ENCODE results near the gene CORO7.

The CORO7 gene

DNA sequence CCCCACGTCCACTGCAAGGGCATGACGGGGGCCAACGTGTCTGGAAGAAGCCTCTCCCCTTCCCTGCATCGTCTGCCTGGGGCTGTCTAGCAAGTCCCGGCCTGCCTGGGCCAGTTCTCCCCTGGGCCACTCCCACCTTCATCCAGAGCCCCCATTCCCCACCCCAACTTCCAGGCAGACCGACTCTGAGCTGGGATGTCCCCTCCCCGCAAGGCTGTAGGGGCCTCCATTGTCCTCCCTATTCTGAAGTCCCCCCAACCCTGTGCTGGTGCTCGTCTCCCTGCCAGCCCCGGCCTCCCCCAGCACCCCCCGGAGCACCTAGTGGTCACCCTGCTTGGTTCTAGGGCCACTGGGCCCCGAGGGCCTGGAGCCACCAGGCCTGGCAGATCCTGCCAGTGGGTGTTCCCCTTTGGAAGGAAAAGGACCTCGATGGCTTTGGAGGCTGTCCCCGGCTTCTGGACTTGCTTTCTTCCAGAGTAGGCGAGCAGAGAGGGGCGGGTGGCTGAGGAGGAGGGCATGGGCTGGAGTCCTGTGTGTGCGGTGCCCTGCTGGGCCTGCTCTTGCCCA, 95.7 kb downstream of the CORO7 start:
- no peak for DNase-seq (ENCODE audit: low spot score)

- peak; percentile 71 for DNase-seq (ENCODE audit: low spot score)
Measured at GRCh38 chr16:4319454-4320421, 96.7 kb downstream of the CORO7 start.

- DNase-seq (ENCODE audit: low spot score), result no peak
Measured at GRCh38 chr16:4318967-4319366, 97.4 kb downstream of the CORO7 start.

DNA sequence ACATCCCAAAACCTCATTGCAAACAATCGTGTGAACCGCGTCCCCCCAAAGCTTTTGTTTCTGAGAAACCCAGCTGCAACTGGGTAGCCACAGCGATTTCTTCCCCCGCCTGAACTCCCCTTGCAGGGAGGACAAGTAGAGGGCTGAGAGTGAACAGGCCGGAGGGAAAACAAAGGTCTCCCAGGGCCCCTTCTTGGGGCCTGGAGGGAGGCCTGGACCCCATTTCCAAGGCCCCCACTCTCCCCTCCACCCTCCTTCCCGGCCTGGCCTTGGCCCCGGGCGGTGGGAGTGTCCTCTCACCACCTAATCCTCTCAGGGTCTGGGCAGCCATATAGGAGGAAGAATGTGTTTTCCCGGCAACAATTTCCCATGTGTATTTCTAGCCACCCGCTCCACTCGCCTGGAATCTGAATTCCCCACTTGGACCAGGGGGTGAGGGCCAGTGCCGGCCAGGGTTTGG, 97.9 kb downstream of the CORO7 start:
- DNase-seq (ENCODE audit: low spot score), result no peak

GRCh38 chr16:4317532-4318450, 98.6 kb downstream of the CORO7 start:
- DNase-seq (ENCODE audit: low spot score), result no peak

DNA sequence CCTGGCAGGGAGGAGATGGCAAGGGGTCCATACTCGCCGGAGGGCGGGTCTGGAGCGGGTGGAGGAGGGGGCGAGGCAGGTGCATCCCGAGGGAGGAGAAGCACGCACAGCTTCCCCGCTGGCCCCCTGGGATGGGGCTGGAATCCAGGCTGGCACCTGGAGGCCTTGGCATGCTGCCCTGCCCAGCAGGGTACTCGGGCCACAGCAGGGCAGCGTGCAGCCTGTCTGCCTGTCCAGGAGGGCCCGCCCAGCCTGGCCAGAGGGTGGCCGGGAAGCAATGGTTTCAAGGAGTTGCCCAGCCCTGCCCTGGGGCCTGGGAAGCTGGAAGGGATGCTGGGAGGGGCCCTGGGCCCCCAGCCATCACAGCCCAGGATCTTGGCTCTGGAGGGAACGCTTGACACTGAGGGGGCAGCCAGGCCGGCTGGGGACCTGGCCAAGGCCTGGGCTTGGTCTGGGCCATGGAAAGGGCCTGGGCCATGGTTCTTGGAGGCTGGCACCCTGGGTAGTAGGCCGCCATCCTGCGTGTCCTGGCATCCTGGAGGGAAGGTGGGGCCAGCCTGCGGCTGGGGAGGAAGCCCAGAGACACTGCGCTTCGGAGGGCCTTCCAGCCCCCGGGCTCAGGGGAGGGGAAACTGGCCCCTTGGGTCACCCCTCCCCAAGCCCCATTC, 99.4 kb downstream of the CORO7 start:
- no peak for DNase-seq (ENCODE audit: low spot score)

DNA sequence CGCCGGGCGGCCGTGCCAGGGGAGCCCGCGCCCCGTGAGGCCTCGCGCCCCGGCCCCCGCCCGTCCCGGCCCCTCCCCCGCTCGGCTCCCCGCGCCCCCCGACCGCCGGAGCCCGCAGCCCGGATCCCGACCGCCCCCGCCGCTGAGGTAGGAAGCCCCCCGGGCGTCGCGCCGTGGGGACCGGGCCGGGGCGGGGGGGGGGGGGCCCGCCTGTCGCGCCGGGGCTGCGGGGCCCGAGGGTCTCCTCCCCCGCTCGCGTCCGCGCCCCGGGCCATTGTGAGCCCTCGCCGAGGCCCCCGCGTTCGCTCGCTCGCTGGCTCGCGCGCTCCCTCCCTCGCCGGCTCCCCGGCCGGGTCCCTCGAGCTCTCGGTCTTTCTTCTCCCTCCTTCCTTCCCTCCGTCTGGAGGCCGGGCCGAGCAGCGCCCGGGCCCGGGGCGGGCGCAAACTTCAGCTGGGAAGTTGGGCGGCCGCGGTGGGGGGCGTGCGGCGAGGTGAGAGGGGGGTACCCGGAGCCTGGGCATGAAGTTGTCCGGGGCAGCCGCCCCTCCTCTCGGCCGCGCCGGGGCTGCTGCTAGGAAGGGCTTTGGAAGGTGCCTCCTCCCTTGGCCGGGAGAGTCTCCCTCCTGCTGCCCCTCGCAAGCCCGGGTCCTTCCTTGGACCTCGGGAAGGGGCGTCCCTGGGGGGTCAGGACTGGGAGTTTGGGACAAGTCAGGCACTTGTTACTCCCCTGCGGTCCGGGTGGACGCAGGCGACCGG, 100.1 kb downstream of the CORO7 start:
- no peak for DNase-seq (ENCODE audit: low spot score)

- DNase-seq (ENCODE audit: low spot score), result peak; percentile 57
Measured at GRCh38 chr16:4315186-4316107, 100.9 kb downstream of the CORO7 start, which contains the start of gene GLIS2. Gene GLIS2, plus strand, starts transcription at chr16:4316067. Its CDS starts 16,214 bp downstream, at chr16:4332281.

GRCh38 chr16:4314532-4315185, 101.7 kb downstream of the CORO7 start:
- peak; percentile 53 for DNase-seq (ENCODE audit: low spot score)

DNA sequence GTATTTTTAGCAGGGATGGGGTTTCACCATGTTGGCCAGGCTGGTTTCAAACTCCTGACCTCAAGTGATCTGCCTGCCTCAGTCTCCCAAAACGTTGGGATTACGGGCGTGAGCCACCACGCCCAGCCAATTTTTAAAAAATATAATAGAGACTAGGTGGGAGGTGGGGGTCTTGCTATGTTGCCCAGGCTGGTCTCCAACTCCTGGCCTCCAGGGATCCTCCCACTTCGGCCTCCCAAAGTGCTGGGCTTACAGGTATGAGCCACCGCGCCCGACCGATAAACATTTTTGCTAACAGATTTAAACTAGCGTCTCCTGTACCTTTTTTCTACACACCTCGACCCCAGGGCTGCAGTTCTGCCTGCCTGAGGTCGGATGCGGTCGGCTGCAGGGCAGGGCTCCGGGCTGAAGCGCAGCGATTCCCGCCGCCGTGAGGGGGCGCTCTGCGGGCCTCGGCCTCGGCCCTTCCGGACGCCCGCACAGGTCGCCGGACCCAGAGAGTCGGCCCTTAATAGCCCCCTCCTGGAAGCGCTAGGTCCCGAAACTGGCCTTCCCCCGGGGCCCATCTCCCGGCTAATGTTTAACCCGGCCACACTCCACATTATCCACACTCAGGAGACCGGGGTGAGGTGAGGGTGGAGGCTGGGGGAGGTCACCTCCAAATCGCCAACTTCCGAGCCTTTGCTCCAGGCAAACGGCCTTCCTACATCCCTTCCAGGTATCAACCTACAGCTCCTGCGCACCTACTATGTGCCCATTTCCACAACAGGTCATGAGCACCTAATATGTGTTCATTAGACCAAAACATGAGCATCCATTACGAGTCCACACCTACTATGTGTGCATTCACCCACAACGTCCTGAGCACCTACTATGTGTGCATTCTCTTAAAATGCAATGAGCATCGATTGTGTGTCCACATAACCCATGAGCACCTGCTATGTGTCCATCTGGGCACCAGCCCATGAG, 102.5 kb downstream of the CORO7 start:
- DNase-seq (ENCODE audit: low spot score), result peak; percentile 52

- DNase-seq (ENCODE audit: low spot score), result peak; percentile 90
Measured at GRCh38 chr16:4309833-4310266, 106.5 kb downstream of the CORO7 start.

DNA sequence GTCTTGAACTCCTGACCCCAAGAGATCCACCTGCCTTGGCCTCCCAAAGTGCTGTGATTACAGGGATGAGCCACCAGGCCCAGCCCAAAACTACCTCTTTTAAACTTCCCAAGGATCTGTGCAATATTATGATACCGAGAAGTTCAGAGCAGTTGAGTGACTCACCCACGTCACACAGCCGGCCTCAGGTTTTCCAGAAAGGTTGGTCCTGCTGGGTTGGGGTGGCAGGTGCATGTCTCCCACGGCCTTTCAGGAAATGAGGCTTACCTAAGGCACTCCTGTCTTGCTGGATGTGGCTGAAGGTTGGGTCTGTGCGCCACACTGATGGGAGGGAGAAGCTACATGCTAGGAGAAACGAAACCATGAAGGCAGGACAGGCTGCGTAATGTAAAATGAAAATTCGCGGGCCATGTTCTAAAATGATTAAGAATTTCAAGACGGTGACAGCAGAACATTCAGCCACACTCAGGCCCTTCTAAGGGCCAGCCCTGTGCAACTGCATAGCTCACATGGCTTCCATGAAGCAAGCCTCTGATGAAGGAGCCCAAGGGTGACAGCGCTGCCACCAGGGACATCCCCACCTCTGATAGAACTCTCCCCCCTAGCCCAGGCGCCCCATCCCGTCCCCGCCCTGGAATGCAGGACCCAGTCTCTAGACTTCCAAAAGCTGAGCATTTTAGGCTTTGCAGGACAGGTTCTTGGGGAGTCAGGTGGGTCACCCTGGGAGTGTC, 107.1 kb downstream of the CORO7 start:
- no peak for DNase-seq (ENCODE audit: low spot score)

GRCh38 chr16:4307215-4308037, 109.0 kb downstream of the CORO7 start:
- DNase-seq (ENCODE audit: low spot score), result peak; percentile 98

- DNase-seq (ENCODE audit: low spot score), result peak; percentile 79
Measured at GRCh38 chr16:4306470-4307214, 109.8 kb downstream of the CORO7 start.
